GM18873 (cell line): ENCODE measurements around the gene SMIM38.

Experiments
- ATAC-seq: cut with Tn5 transposase; IDR thresholded peaks from one replicate; pipeline ENCODE4 v1.9.1; 2021; ENCODE audit warnings: mild to moderate bottlenecking, moderate library complexity, moderate number of reproducible peaks; ENCODE audit not compliant: unreplicated experiment, low FRiP score

SMIM38 gene

GRCh38 chr11:69174841-69175240 is 19.1 kb downstream of the SMIM38 start:
- ATAC-seq = no peak

- ATAC-seq = no peak
Measured at GRCh38 chr11:69178819-69179482, 23.2 kb downstream of the SMIM38 start.

- no peak for ATAC-seq
Measured at GRCh38 chr11:69180226-69180625, 24.5 kb downstream of the SMIM38 start.

- no peak for ATAC-seq
Measured at GRCh38 chr11:69180726-69181125, 25.0 kb downstream of the SMIM38 start.

- no peak for ATAC-seq
Measured at GRCh38 chr11:69183613-69184012, 27.9 kb downstream of the SMIM38 start.

GRCh38 chr11:69186316-69187260 is 30.9 kb downstream of the SMIM38 start:
- no peak for ATAC-seq

- no peak for ATAC-seq
Measured at GRCh38 chr11:69187540-69188065, 31.9 kb downstream of the SMIM38 start.

GRCh38 chr11:69189059-69189458 is 33.3 kb downstream of the SMIM38 start:
- ATAC-seq = no peak

GRCh38 chr11:69190796-69191536 is 35.2 kb downstream of the SMIM38 start:
- no peak for ATAC-seq

GRCh38 chr11:69192301-69192721 is 36.6 kb downstream of the SMIM38 start:
- no peak for ATAC-seq

GRCh38 chr11:69193151-69193550 is 37.4 kb downstream of the SMIM38 start:
- no peak for ATAC-seq

- ATAC-seq = no peak
Measured at GRCh38 chr11:69193629-69194028, 37.9 kb downstream of the SMIM38 start.

GRCh38 chr11:69194396-69194795 is 38.7 kb downstream of the SMIM38 start:
- ATAC-seq = no peak

- ATAC-seq = no peak
Measured at GRCh38 chr11:69194956-69195355, 39.2 kb downstream of the SMIM38 start.

GRCh38 chr11:69195824-69196782 is 40.4 kb downstream of the SMIM38 start:
- ATAC-seq = no peak

- ATAC-seq = no peak
Measured at GRCh38 chr11:69196783-69197169, 41.0 kb downstream of the SMIM38 start.

- no peak for ATAC-seq
Measured at GRCh38 chr11:69198891-69199582, 43.3 kb downstream of the SMIM38 start.

GRCh38 chr11:69199583-69200315 is 44.0 kb downstream of the SMIM38 start:
- no peak for ATAC-seq
